ENCODE results near the gene NEDD9.

GRCh38 chr6:11172501-11173327, 59.8 kb downstream of the NEDD9 start:
- TF ChIP-seq CTCF (IDR thresholded peaks at IDR 0.05; ENCODE audit: insufficient read depth, low read length) (peak; percentile 65), SPI1 (IDR thresholded peaks at IDR 0.05; ENCODE audit: borderline replicate concordance, low read depth) (no peak), REST (IDR thresholded peaks at IDR 0.05; ENCODE audit: insufficient replicate concordance, low read depth) (no peak), POLR2AphosphoS5 (IDR thresholded peaks at IDR 0.05; ENCODE audit: low read depth) (no peak)

Data from HL-60 (cell line).